Testis (tissue), 3 donors: ENCODE data around the gene LAMTOR2. TPM values are rescaled to one million over a fixed set of nuclear protein-coding genes. Genes with fewer than 3 reads are reported as not detected.

Source experiments
- DNase-seq: peaks from one replicate; pipeline ENCODE4 v3.0.0-alpha.2; 2019
- H3K27ac ChIP-seq, 2 donors: fragments of 200-600 bp; sonication (generic); one replicate each; pipeline ENCODE4 v1.5.1; 2019
- H3K27me3 ChIP-seq: fragments of 200-600 bp; sonication (generic); one replicate; pipeline ENCODE4 v1.5.1; 2019
- H3K36me3 ChIP-seq: fragments of 200-600 bp; sonication (generic); one replicate; pipeline ENCODE4 v1.5.1; 2017; ENCODE audit warnings: low read depth; ENCODE audit errors: missing control alignments
- H3K4me1 ChIP-seq: fragments of 200-600 bp; sonication (generic); one replicate; pipeline ENCODE4 v1.5.1; 2019
- H3K4me3 ChIP-seq, 2 donors: fragments of 200-600 bp; sonication (generic); one replicate each; pipeline ENCODE4 v1.5.1; 2017 to 2019
- H3K9me3 ChIP-seq: fragments of 200-600 bp; sonication (generic); one replicate; pipeline ENCODE4 v1.5.1; 2017
- CTCF ChIP-seq, 3 experiments: fragments of 450-650 bp in 2 of 3; fragments of 200-600 bp in 1 of 3; sonication (generic) in 1 of 3; IDR thresholded peaks; one replicate each; pipeline ENCODE4 v1.5.1; 2016 to 2019; ENCODE audit warnings: antibody characterized with exemption in 3 of 3, mild to moderate bottlenecking in 2 of 3, moderate library complexity in 1 of 3
- POLR2A ChIP-seq: fragments of 450-650 bp; IDR thresholded peaks from one replicate; pipeline ENCODE4 v1.6.1; 2017; ENCODE audit warnings: antibody characterized with exemption, mild to moderate bottlenecking, moderate library complexity
- WGBS, 2 donors: methylation state at CpG; one replicate each; pipeline ENCODE4 v1.1.5; 2018; 5-methylcytosine and 5-hydroxymethylcytosine counted together
- intact Hi-C: fragments of 100-400 bp; cut with DNase I; formaldehyde crosslinking; loops from one replicate; pipeline ENCODE4 v1.15.1; 2023; ENCODE audit warnings: low total_unique reads
- polyA plus RNA-seq: library from polyadenylated mRNA; stranded (reverse); fragments of 350-450 nt; fragmentation: Illumina TruSeq; extraction: RNeasy Lipid Tissue Mini Kit (QIAGEN cat#74804); gene quantifications from one replicate; pipeline ENCODE4 v1.2.3, GENCODE V29; 2014; ENCODE audit warnings: low read depth, low replicate concordance; ENCODE audit not compliant: insufficient read depth
- total RNA-seq, 2 donors: library from RNA; depleted of rRNA; stranded (reverse); fragments of >200 nt; gene quantifications; one replicate each; pipeline ENCODE4 v1.2.3, GENCODE V29; 2016

LAMTOR2 gene
- total and polyA plus RNA-seq, 3 donors from 2014 or later = 47.6 to 55.5 (median 50.4) TPM

- no peak overlapping the region for H3K4me3 ChIP-seq
- 31 to 55% methylated on average over 1 of the region's 1 CpG for WGBS, 2 donors
- H3K9me3 ChIP-seq = no peaks in the 10 kb centered on the region
- H3K4me1 ChIP-seq = peaks cover 20% of the 10 kb centered on the region
- DNase-seq = peak; percentile 46
- intact Hi-C loops = no loop called here
- TF ChIP-seq POLR2A (no peak), CTCF (IDR thresholded peaks at IDR 0.05) (no peak)
- no peaks in the 10 kb centered on the region for H3K36me3 ChIP-seq
- H3K27ac ChIP-seq = no peak overlapping the region
- no peaks in the 10 kb centered on the region for H3K27me3 ChIP-seq
These were observed 31.7 kb downstream of the LAMTOR2 start for GRCh38 chr1:156086256-156086662.

GRCh38 chr1:156089704-156090103 lies 35.1 kb downstream of the LAMTOR2 start:
- DNase-seq = no peak
- intact Hi-C loops = loop anchor here (5.0 kb wide), 1 partner anchor 133 kb away; no protein-coding TSS in a partner anchor
- TF ChIP-seq POLR2A (no peak), CTCF (IDR thresholded peaks at IDR 0.05) (no peak)
- Histone ChIP-seq H3K4me3 (no peak overlapping the region), H3K4me1 (peaks cover 9% of the 10 kb centered on the region), H3K27me3 (no peaks in the 10 kb centered on the region), H3K27ac (no peak overlapping the region), H3K9me3 (no peaks in the 10 kb centered on the region), H3K36me3 (no peaks in the 10 kb centered on the region)
- WGBS, 2 donors = 76 to 90% methylated on average over 5 to 6 of the region's 6 CpGs

- peak; percentile 26 for DNase-seq
- no peak for TF ChIP-seq POLR2A
- TF ChIP-seq CTCF (IDR thresholded peaks at IDR 0.05) = no peak
- intact Hi-C loops = loop anchor here (5.0 kb wide), 1 partner anchor 132 kb away; no protein-coding TSS in a partner anchor
- H3K4me3 ChIP-seq = no peak overlapping the region
- H3K27ac ChIP-seq = no peak overlapping the region
- 42% methylated on average over 5 of the region's 5 CpGs for WGBS, 2 donors
- peaks cover 9% of the 10 kb centered on the region for H3K4me1 ChIP-seq
- H3K9me3 ChIP-seq = no peaks in the 10 kb centered on the region
- no peaks in the 10 kb centered on the region for H3K27me3 ChIP-seq
- H3K36me3 ChIP-seq = no peaks in the 10 kb centered on the region
These were observed 35.7 kb downstream of the LAMTOR2 start for GRCh38 chr1:156090138-156090839.

GRCh38 chr1:156090840-156091188 lies 36.2 kb downstream of the LAMTOR2 start:
- intact Hi-C loops = loop anchor here (5.0 kb wide), 1 partner anchor 131 kb away; no protein-coding TSS in a partner anchor
- Histone ChIP-seq H3K27ac (no peak overlapping the region), H3K27me3 (no peaks in the 10 kb centered on the region), H3K4me1 (peaks cover 12% of the 10 kb centered on the region), H3K9me3 (no peaks in the 10 kb centered on the region), H3K4me3 (no peak overlapping the region), H3K36me3 (no peaks in the 10 kb centered on the region)
- peak; percentile 92 for DNase-seq
- no peak for TF ChIP-seq POLR2A
- TF ChIP-seq CTCF (IDR thresholded peaks at IDR 0.05) = peak; percentile 82 to 95 (median 85)
- 46 to 55% methylated on average over 11 to 14 of the region's 14 CpGs for WGBS, 2 donors

GRCh38 chr1:156091610-156092009 lies 37.0 kb downstream of the LAMTOR2 start:
- Histone ChIP-seq H3K36me3 (no peaks in the 10 kb centered on the region), H3K4me3 (no peak overlapping the region), H3K27me3 (no peaks in the 10 kb centered on the region), H3K27ac (no peak overlapping the region), H3K9me3 (no peaks in the 10 kb centered on the region), H3K4me1 (peaks cover 10% of the 10 kb centered on the region)
- WGBS, 2 donors = 71 to 76% methylated on average over 2 of the region's 2 CpGs
- TF ChIP-seq POLR2A (no peak), CTCF (IDR thresholded peaks at IDR 0.05) (no peak)
- no peak for DNase-seq
- intact Hi-C loops = loop anchor here (5.0 kb wide), 1 partner anchor 131 kb away; no protein-coding TSS in a partner anchor
